Neural cell (in vitro differentiated cells): Measurements from ENCODE around the gene CAPN9. TPM values are rescaled to one million over a fixed set of nuclear protein-coding genes. Genes with fewer than 3 reads are reported as not detected.

Experiments used
- H2AFZ ChIP-seq: fragments of 200-600, 300-800 bp; sonication (generic), shearing (Covaris generic); 2 replicates; pipeline ENCODE4 v1.6.0; 2014; ENCODE audit warnings: low read depth, mild to moderate bottlenecking, antibody characterized with exemption, low read length, moderate library complexity
- H3F3A ChIP-seq: fragments of 200-600 bp; shearing (Covaris generic); 2 replicates; pipeline ENCODE4 v1.6.1; 2016; ENCODE audit warnings: mild to moderate bottlenecking, moderate library complexity, mixed read lengths, antibody characterized with exemption, low read length; ENCODE audit not compliant: insufficient read depth, poor library complexity, severe bottlenecking
- H3K27ac ChIP-seq: fragments of 200-600, 300-800 bp; sonication (generic), shearing (Covaris generic); 2 replicates; pipeline ENCODE4 v1.5.1; 2014; ENCODE audit warnings: mild to moderate bottlenecking, low read length, moderate library complexity
- H3K27me3 ChIP-seq: fragments of 300-800, 200-600 bp; sonication (generic), shearing (Covaris generic); 2 replicates; pipeline ENCODE4 v1.6.0; 2014; ENCODE audit warnings: mild to moderate bottlenecking, low read depth, low read length, moderate library complexity; ENCODE audit not compliant: insufficient read depth
- H3K36me3 ChIP-seq: fragments of 300-800, 200-600 bp; sonication (generic), shearing (Covaris generic); 2 replicates; pipeline ENCODE4 v1.5.1; 2014; ENCODE audit warnings: mild to moderate bottlenecking, antibody characterized with exemption, low read length, moderate library complexity; ENCODE audit not compliant: insufficient read depth
- H3K4me2 ChIP-seq: fragments of 300-800, 200-600 bp; sonication (generic), shearing (Covaris generic); 2 replicates; pipeline ENCODE4 v1.6.0; 2014; ENCODE audit warnings: mild to moderate bottlenecking, low read length
- H3K4me3 ChIP-seq: fragments of 300-800, 200-600 bp; sonication (generic), shearing (Covaris generic); 2 replicates; pipeline ENCODE4 v1.5.1; 2014; ENCODE audit warnings: mild to moderate bottlenecking, low read length, moderate library complexity
- H3K79me2 ChIP-seq: fragments of 200-600 bp; shearing (Covaris generic); replicated peaks from 2 replicates; pipeline ENCODE4 v1.6.0; 2014; ENCODE audit warnings: mild to moderate bottlenecking, low read length, moderate library complexity; ENCODE audit not compliant: insufficient read depth
- H3K9ac ChIP-seq: fragments of 300-800, 200-600 bp; sonication (generic), shearing (Covaris generic); 2 replicates; pipeline ENCODE4 v1.6.1; 2016; ENCODE audit warnings: mild to moderate bottlenecking, low read length, mixed read lengths
- H3K9me2 ChIP-seq: fragments of 200-600 bp; shearing (Covaris generic); 2 replicates; pipeline ENCODE4 v1.6.1; 2016; ENCODE audit warnings: mild to moderate bottlenecking, low read length, mixed read lengths; ENCODE audit not compliant: insufficient read depth
- H3K9me3 ChIP-seq: fragments of 200-600, 300-800 bp; sonication (generic), shearing (Covaris generic); 2 replicates; pipeline ENCODE4 v1.6.1; 2016; ENCODE audit warnings: mild to moderate bottlenecking, mixed run types, low read length, moderate library complexity, mixed read lengths
- H4K20me1 ChIP-seq: fragments of 200-600 bp; shearing (Covaris generic); 2 replicates; pipeline ENCODE4 v1.6.1; 2016; ENCODE audit warnings: mild to moderate bottlenecking, mixed run types; ENCODE audit not compliant: insufficient read depth
- EP300 ChIP-seq: fragments of 450-650 bp; conservative IDR thresholded peaks from 2 replicates; pipeline ENCODE4 v1.6.1; 2014; ENCODE audit warnings: antibody characterized with exemption, mild to moderate bottlenecking, moderate library complexity; ENCODE audit not compliant: poor library complexity, severe bottlenecking
- EZH2 ChIP-seq: fragments of 200-600, 300-800 bp; shearing (Covaris generic), sonication (generic); IDR thresholded peaks from 2 replicates; pipeline ENCODE4 v1.6.1; 2014; ENCODE audit warnings: antibody characterized with exemption, low read length, borderline replicate concordance, mild to moderate bottlenecking; ENCODE audit not compliant: insufficient read depth, poor library complexity, severe bottlenecking
- MXI1 ChIP-seq: fragments of 450-650 bp; conservative IDR thresholded peaks from 2 replicates; pipeline ENCODE4 v1.6.1; 2014; ENCODE audit warnings: antibody characterized with exemption, mild to moderate bottlenecking; ENCODE audit not compliant: poor library complexity, severe bottlenecking
- POLR2AphosphoS5 ChIP-seq: IDR thresholded peaks from 2 replicates; pipeline ENCODE4 v1.6.1; 2012
- RAD21 ChIP-seq: fragments of 450-650 bp; conservative IDR thresholded peaks from 2 replicates; pipeline ENCODE4 v1.6.1; 2014; ENCODE audit warnings: antibody characterized with exemption, mild to moderate bottlenecking, moderate library complexity
- SMC3 ChIP-seq: fragments of 450-650 bp; conservative IDR thresholded peaks from 2 replicates; pipeline ENCODE4 v1.6.1; 2014; ENCODE audit warnings: antibody characterized with exemption, mild to moderate bottlenecking, moderate library complexity; ENCODE audit not compliant: poor library complexity
- TAF1 ChIP-seq: IDR thresholded peaks from 2 replicates; pipeline ENCODE4 v1.6.1; 2012; ENCODE audit warnings: low read depth
- polyA plus RNA-seq: library from polyadenylated mRNA; depleted of rRNA; stranded (reverse); fragments of >200 nt; gene quantifications from 2 replicates; pipeline ENCODE4 v1.2.3, GENCODE V29; 2014
- TF ChIP-seq, protein P1 (sequence below): IDR thresholded peaks from 2 replicates; pipeline ENCODE4 v1.6.1; 2012; ENCODE audit warnings: borderline replicate concordance
- TF ChIP-seq, protein P2 (sequence below): fragments of 450-650 bp; IDR thresholded peaks from 2 replicates; pipeline ENCODE4 v1.5.1; 2014; ENCODE audit warnings: antibody characterized with exemption, mild to moderate bottlenecking, moderate library complexity; ENCODE audit not compliant: poor library complexity, severe bottlenecking

Gene CAPN9
- polyA plus RNA-seq, 1 donor from 2014 or later: 0.14 TPM

DNA sequence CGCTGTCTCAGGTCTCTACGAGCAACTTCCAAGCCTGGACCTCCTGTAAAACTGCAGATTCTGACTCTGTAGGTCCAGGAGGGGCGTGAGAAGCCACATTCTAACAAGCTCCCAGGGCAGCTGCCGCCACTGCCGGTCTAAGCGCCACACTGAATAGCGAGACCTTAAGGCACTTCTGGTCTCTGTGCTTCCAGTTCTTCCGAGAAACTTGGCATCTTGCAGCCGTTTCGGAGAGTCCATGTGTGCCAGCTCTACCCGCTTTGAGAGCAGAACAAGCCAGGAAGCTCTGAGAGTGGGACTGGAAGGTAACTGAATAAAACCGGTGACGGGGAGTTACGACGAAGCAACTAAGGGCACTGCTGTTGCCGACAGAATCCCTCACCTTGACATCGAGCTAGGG, 45.8 kb upstream of the CAPN9 start:
- Histone ChIP-seq H4K20me1 (no peaks in the 10 kb centered on the region), H3K9me2 (no peaks in the 10 kb centered on the region), H3K27ac (no peak overlapping the region), H3K36me3 (no peaks in the 10 kb centered on the region), H3K79me2 (no peaks in the 10 kb centered on the region), H3F3A (no peaks in the 10 kb centered on the region), H3K27me3 (no peaks in the 10 kb centered on the region), H3K9ac (no peak overlapping the region), H3K4me3 (no peak overlapping the region), H2AFZ (no peak overlapping the region), H3K9me3 (no peaks in the 10 kb centered on the region), H3K4me2 (no peak overlapping the region)
- TF ChIP-seq, protein P1, sequence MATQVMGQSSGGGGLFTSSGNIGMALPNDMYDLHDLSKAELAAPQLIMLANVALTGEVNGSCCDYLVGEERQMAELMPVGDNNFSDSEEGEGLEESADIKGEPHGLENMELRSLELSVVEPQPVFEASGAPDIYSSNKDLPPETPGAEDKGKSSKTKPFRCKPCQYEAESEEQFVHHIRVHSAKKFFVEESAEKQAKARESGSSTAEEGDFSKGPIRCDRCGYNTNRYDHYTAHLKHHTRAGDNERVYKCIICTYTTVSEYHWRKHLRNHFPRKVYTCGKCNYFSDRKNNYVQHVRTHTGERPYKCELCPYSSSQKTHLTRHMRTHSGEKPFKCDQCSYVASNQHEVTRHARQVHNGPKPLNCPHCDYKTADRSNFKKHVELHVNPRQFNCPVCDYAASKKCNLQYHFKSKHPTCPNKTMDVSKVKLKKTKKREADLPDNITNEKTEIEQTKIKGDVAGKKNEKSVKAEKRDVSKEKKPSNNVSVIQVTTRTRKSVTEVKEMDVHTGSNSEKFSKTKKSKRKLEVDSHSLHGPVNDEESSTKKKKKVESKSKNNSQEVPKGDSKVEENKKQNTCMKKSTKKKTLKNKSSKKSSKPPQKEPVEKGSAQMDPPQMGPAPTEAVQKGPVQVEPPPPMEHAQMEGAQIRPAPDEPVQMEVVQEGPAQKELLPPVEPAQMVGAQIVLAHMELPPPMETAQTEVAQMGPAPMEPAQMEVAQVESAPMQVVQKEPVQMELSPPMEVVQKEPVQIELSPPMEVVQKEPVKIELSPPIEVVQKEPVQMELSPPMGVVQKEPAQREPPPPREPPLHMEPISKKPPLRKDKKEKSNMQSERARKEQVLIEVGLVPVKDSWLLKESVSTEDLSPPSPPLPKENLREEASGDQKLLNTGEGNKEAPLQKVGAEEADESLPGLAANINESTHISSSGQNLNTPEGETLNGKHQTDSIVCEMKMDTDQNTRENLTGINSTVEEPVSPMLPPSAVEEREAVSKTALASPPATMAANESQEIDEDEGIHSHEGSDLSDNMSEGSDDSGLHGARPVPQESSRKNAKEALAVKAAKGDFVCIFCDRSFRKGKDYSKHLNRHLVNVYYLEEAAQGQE: no peak
- TF ChIP-seq EP300: no peak
- TF ChIP-seq MXI1: no peak
- TF ChIP-seq, protein P2, sequence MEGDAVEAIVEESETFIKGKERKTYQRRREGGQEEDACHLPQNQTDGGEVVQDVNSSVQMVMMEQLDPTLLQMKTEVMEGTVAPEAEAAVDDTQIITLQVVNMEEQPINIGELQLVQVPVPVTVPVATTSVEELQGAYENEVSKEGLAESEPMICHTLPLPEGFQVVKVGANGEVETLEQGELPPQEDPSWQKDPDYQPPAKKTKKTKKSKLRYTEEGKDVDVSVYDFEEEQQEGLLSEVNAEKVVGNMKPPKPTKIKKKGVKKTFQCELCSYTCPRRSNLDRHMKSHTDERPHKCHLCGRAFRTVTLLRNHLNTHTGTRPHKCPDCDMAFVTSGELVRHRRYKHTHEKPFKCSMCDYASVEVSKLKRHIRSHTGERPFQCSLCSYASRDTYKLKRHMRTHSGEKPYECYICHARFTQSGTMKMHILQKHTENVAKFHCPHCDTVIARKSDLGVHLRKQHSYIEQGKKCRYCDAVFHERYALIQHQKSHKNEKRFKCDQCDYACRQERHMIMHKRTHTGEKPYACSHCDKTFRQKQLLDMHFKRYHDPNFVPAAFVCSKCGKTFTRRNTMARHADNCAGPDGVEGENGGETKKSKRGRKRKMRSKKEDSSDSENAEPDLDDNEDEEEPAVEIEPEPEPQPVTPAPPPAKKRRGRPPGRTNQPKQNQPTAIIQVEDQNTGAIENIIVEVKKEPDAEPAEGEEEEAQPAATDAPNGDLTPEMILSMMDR: no peak
- no peak for TF ChIP-seq TAF1
- TF ChIP-seq SMC3: no peak
- no peak for TF ChIP-seq EZH2
- no peak for TF ChIP-seq POLR2AphosphoS5
- TF ChIP-seq RAD21: no peak

DNA sequence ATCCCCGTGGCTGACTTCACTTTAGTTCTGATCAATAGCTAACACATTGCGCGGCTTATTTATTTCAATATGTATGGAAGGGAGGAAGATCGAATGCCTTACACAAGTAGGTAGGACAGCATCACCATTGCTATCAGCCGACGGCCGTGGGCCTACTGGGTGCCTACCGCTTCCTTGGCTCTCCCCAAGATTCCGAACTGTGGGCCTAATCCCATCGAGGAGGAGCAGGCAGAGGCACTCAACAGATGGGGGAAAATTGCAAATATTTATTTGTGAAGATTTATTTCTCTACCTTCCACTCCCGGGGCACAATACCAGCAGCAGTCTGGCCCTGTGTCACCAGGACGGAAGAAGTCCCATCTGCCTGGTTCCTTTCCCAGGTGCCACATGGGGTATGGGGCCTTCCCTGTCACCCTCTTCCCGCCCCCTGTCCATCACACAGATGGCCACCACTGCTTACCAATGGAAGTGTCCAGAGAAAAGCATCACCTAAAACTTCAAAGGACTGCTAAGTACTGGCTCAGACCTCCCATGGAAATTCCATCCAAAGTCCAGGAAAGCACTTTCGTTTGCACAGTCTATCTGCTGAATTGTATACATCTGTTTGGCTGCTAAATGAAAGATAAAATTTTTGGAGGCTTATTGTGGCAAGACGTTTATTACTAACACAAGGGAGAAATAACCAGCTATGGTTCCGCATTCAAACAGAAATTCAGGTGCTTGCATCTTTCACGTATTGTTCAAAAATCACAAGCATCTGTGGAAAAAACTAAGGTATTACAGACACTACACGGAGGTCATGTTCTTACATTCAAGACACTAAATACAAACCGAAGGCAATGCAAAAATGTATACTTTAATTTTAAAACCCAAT, 45.1 kb upstream of the CAPN9 start:
- Histone ChIP-seq H3K27ac (no peak overlapping the region), H3K9me3 (no peaks in the 10 kb centered on the region), H3K79me2 (no peaks in the 10 kb centered on the region), H3K4me3 (no peak overlapping the region), H3K9ac (no peak overlapping the region), H3F3A (no peaks in the 10 kb centered on the region), H3K36me3 (no peaks in the 10 kb centered on the region), H3K27me3 (no peaks in the 10 kb centered on the region), H3K9me2 (no peaks in the 10 kb centered on the region), H2AFZ (no peak overlapping the region), H3K4me2 (no peak overlapping the region), H4K20me1 (no peaks in the 10 kb centered on the region)
- TF ChIP-seq EP300: no peak
